ENCODE results near the gene FAM72D.
"Not testable (repeated sequence)": the region's sequence is repeated elsewhere in the genome, so short reads cannot be mapped to it uniquely, and the experiment has no call there.

FAM72D gene

DNA sequence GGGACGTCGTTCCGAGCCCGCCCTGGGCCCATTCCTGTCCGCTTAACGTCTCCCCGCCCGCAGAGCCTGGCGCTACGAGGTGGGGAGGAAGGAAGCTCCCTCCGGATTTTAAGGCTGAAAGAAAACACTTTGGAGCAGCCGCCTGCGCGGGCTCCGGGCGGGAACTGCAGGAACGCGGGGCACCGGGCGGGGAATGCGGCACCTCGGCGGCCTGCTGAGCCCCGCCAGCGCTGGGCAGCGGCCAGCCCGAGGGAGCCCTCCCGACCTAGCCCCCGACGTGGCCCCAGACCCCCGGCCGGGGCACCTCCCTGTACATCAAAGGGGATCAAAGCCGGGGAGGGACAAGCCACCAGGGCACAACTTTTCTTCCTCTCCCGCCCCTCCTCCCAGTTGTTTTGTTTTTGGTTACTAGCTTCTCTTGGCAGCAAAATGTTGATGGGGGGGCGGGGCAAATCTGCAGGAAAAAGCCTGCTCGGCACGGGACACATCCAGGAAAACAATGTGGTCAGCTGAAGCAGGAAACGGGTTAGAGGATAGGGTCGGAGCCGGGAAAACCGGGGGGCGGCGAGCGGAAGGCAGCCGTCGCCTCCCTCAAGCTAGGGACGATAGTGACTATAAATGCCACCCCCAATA is 2.1 kb upstream of the FAM72D start:
- not testable (repeated sequence) for DNase-seq

DNA sequence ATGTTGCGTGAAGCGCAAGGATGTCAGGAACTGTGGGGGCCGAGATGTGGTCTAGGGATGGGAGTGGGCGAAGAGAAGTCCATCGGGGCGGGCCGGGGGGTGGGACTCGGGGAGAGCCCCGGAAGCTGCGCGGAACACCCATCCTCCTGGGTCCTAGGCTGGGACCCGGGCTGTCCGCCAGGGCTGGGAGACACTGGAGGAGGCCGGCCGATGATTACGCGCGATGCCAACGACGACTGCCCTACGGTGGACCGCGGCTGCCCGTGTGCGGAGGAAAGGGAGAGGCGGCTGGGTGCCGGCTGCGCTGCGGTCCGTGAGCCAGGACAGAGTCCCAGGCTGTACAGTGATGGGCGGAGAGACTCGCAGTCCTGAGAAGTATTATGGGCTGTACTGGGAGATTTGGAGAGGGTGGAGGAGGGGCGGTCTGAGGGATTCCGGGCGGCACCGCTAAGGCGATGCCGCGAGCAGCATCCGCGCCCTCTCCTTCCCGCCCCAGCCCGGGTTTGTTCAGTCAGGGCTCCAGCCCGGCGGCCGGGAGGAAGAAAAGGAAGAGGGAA is 1.0 kb upstream of the FAM72D start:
- not testable (repeated sequence) for DNase-seq

DNA sequence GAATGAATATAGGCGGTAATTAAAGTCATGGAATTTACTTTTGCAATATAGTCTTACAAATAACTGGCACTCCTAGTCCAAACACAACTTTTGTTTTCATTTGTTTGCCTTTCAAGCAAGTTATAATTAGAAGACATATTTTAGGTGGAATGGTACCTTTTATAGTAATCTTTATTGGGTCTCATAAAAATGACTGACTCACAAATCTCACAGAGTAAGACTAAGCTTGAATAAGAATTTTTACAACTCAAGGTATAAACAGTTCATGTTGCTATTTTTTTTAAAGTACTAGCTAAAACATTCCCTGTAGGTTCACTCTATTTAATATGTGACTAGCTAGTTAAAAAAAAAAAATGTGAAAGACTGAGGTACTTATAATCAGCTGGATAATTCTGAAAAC is 6.0 kb downstream of the FAM72D start:
- not testable (repeated sequence) for DNase-seq

DNA sequence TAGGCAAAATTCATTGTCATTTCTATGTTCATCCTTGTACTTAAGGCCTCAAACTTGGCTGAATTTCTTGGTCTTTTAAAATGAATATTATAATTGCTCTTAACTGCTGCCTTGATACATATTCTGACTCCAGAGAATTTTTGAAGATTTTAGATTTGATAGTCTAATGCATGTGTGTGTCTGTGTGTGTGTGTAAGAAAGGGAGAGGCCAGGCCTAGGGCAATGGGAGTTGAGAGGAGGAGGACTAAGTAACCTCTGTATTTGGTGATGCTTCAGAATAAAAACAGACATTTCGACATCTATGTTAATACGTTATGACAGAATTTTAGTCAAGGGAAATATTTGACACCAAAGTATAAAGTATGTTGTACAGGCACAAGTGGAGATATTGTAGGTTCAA is 7.5 kb downstream of the FAM72D start:
- not testable (repeated sequence) for DNase-seq

DNA sequence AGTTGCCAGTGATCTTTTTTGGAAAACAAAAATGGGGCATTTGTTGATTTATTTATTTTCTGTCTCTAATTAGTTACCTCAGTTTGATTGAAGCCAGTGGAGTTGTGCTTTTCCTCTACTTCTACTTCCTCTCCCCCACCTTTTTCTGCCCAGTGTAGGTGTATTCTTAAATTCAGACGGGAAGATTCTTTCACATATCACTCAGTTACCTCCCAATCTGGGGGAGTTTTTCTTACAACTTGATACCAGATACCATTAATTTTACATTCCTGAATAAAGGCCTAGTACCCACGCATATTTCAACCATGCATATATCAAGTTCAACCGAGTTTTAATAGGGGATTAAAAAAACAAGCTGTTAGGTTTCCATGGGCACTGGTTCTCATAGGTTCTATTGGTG is 15.9 kb downstream of the FAM72D start:
- DNase-seq: not testable (repeated sequence)

DNA sequence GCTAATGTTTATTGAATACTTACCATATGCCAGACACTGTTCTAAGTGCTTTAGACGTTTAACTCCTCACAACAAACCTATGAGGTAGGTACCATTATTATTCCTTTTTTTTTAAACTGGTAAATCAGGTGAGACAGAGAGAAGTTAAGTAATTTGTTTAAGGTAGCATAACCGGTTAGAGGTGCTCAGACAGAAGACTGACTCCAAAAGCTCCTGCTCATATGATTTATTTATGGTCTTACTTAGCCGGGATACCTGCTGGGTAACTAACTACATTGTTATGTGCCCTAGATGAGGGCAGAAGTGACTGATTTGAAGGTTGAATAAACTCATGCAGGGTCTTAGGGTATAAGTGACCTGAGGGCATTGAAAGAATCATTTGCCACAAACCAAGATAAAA is 16.9 kb downstream of the FAM72D start:
- DNase-seq: not testable (repeated sequence)

DNA sequence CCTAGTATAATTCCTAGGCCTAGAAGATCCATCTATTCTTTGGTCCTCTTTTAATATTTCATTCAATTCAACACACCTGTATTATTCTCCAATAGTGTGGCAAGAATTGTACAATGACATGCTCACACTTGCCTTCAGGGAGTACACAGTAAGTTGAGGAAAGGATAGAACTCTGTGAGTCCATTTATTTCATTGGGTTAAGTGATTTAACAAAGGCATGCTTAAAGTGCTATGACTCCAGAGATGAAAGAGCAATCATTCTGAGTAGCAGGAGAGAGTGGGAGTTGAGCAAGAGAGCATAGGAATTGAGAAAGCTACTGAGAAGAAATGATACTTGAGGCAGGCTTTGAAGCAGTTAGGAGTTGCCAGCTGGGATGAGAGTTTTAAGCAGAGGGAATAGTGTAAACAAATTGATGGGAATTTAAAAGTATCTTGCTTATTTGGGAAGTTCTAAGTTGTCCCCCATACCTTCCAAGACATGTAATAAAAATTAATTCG is 18.8 kb downstream of the FAM72D start:
- DNase-seq: not testable (repeated sequence)

DNA sequence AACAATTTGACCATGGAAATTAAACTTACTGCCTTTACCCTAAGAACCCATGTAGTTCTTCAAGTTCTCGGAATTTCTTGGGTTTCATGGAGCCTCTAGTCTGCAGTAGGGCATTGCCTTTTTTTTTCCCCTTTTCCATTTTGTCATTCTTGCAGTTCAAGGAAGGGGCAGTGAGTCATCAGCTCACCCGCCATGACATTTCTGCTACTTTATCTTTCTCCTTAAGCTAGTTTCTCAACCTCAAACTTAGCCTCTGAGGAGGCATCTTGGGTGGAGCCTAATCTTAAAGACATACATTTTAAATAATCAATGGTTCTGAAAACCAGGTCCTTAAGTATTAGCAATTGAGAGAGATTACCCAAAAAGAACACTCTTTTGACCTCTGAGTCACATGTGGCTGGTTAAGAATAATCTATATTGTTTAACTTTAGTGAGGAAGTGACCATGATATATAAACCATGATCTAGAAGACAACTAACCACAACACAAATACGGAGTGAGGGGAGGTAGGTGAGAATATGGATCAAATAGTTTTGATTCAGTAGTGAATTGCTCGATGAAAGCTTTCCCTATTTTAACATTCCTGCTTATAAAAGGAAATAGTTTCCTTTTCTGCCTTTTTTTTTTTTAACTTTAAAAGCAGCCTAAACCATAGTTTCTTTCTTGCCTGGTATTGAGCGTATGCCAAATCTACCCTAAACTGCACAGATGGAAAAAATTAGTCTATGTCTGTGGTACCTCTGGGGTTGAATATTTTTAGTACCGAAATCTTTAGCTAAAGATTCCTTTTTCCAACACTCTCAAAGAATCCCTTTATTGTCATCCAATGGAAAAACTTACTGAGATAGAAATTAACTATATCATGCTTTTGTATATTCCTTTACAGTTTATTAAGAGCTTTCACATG is 20.1 kb downstream of the FAM72D start:
- DNase-seq: not testable (repeated sequence)

DNA sequence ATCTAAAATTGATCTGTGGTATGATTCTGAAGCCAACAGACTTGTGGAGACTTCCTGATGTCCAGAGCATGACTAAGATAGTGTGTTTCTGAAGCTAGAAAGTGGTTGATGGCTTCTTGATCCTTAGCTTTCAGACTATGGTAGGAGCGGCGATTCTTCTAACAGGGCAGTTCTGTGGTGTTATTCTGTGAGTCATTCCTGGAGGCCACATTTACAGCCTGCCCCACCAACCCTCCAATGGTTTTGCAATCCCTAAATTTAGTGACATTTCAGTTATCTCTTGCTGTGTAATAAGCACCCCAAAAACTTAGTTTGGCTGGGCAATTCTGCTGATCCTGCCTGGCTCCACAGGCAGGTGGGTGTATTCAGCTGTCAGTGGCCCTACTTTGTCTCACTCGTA is 24.1 kb downstream of the FAM72D start:
- not testable (repeated sequence) for DNase-seq

DNA sequence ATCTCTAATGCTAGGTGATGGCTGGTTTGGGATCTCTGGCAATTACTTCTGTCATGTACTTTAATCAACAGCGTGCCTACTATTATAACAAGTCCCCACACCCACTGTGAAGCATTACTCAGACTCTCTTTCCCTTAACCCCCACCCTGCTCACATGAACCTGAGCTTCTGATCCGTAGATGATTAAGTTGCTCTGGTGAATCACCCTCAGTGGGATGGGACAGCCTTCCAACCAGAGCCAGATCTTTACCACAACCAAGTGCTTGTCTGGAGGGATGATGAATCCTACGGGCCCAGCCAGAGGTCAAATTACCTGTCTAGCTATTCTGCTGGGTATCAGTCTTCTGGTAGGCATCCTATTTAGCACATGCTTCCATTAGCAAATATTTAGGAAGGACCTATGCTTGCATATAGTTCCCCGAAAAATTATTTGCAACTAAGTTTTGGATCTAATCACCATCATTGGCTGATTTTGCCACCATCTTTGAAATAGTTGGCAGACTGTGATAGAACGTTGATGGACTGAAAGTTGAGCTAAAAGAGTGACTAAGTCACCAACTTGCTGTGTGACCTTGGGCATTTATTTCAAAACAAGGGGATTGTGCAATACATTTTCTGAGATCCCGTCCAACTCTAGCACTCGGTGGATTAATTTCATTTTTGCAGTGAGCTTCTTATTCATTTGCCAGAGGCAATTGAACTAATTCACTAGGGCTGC is 26.7 kb downstream of the FAM72D start:
- not testable (repeated sequence) for DNase-seq

DNA sequence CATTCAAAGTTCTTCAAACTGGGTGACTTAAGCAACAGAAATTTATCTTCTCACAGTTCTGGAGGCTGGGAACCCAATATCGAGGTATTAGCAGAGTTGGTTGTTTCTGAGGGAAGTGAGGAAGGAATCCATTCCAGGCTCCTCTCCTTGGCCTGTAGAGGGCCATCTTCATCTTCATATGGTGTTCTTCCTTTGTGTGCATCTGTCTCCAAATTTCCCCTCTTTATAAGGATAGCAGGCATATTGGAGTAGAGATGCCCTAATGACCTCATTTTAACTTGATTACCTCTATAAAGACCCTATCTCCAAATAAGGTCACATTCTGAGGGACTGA is 27.3 kb downstream of the FAM72D start:
- DNase-seq: not testable (repeated sequence)

DNA sequence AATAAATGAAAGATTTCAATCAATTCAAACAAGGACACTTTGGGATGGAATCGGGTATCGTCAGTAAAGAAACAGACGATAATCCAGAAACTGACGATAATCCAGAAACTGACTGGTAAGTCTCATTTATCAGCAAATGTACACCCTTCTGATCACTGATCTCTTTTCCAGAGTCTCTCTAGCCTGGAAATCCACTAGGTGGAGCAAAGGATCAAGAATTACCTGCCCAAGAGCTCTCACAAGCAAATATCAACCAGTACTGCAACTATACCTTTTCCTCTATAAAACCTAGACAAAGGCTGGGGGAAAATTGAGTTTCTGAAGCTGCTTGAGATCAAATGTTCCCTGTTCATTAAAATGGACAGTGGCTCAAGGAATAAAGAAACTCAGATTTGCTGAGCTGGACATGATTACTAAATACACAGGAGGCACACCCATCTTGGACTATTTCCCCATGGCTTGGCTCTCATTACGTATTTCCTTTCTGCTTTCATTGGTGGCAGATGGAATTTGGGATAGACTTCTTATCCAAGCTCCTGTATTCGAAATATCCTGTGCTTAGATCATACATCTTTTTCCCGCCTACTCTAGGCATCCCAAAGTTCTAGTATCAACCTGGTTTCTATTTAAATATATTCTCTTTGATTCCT is 28.3 kb downstream of the FAM72D start:
- not testable (repeated sequence) for DNase-seq

DNA sequence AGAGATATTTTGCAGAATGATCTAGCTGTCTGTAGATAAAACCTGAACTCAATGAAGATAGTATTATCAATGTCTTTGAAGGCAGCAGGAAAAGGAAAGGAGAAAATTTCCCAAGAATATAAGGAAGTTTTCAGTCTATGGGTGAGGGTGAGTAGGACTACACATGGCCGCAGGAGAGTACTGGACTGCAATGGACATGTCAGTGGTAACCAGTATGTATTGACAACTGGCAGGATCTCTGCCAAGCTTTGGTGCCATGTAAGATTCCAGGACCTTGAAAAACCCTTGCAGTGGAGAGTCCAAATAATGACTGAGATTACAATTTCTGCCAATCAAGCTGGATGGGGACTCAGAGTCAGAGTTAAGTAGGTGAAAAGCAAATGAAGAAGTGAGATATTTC is 29.3 kb downstream of the FAM72D start:
- not testable (repeated sequence) for DNase-seq

DNA sequence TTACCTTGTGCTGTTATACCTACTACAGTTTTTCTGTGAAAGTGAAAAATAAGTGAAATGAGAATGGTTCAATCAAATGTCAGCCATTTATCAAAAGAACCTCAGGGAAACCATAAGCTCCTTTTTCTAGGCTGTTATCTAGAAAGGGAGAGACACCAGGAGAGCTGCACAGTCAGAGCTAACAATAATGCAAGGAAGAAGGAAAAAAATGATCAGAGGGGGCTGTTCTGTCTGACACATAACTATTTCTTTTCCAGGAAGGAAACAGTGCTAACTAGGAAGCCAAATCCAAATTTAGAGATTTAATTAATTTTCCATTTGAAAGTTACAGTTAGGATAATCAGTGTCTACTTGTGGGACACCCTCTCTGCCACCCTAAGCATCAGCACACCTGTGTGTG is 31.4 kb downstream of the FAM72D start:
- not testable (repeated sequence) for DNase-seq

DNA sequence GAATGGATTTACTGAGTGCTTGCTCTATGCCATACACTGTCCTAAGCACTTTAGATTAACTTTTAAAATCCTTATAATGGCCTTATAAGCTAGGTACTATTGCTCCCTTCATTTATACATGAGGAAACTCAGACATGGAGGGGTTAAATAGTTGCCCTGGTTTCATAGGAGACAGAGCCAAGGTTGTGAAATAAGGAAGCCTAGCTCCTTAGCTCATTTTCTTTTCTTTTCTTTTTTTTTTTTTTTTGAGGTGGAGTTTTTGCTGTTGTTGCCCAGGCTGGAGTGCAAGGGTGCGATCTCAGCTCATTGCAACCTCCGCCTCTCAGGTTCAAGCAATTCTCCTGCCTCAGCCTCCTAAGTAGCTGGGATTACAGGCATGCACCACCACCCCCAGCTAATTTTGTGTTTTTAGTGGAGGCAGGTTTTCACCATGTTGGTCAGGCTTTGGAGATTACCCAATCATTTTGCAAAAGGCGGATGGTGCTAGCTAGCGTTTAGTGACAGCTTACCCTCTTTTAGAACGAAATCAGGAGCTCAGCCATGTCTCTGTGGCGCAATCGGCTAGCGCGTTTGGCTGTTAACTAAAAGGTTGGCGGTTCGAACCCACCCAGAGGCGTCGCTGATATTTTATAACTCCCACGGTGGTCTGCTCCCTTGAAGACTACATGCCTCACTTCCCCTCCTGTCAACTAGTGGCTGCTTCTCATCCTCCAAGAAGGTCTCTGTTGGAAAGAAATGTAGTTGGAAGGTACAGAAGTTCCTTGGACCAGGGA is 33.1 kb downstream of the FAM72D start:
- not testable (repeated sequence) for DNase-seq

DNA sequence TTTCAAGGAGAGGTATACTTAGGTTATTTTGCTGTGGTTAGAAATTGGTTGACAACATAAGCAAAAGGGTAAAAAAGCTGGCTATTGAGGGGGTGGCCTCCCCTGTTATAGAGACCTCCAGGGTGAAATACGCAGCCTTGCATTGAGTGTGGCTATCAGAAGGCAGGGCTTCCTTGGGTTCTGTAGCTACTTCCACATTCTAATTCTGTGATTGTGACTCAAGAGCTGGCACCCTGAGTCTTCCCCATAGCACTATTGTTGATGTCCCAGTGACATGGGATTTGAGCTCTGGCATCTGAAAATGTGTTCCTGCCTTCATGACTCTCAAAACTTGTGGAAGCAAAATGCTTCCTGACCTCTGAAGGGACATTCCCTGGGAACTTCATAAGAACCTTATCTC is 38.7 kb downstream of the FAM72D start:
- not testable (repeated sequence) for DNase-seq

DNA sequence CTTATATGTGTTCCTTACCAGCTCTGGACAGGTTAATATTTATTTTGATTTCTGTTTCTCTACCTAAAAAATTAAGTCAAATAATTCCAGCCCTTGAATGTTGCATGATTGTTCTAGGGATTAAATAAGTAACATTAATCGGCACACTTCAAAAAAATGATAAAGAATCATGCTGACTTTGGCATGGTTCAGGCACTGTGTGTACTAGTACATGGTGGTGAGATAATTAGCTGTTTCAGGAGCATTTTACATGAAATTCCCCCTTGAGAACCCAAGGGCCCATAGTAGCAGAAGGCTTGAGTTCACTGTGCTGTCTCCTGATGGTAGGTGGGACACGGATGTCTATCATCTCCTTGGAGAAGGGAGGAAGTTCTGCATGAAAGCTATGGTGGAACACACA is 44.8 kb downstream of the FAM72D start:
- not testable (repeated sequence) for DNase-seq

DNA sequence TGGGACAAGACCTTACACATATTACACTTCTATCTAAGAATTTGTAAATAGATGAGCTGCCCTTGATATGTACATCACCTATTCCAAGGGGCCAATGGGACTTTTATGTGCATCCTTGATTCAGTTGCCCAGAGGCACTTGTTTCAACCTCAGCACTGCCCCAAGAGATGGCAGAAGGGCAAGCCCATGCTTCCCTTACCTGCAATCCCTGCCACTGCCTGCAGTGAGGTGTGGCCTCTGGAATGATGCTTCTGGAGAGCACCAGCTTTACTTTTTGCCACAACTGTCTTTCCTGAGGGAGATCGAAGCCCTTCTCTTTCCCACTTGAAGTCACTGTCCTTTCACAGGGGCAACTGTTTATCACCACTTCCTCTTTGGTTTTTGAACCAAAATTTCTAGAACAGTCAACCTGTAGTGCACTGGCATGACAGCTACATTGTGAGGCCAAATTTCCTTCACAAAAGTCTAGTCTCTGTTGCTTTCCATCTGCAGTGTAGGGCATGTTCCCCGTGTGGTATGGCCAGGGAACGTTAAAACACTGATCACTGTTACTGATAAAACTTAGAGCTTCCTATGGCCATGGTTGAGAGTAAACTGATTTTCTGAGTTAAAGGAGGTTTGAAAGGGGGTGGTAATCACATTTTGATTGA is 48.6 kb downstream of the FAM72D start:
- DNase-seq: not testable (repeated sequence)

DNA sequence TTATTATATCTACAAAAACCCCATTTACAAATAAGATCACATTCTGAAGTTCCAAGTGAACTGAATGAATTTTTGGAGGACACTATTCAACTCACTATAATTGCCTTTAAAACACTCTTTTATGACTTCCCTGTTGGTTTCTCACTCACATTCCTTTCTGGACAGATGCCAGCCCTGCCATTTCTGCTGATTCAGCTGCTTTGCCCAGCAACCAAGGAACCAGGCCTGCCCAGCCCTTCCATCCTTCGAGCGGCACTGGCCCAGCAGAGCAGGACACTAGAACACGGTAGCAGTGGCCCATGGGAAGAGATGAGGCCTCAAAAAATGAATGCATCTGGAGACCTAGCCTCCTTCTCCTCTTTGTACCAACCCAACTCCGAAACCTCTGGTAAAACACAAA is 50.5 kb downstream of the FAM72D start:
- not testable (repeated sequence) for DNase-seq

DNA sequence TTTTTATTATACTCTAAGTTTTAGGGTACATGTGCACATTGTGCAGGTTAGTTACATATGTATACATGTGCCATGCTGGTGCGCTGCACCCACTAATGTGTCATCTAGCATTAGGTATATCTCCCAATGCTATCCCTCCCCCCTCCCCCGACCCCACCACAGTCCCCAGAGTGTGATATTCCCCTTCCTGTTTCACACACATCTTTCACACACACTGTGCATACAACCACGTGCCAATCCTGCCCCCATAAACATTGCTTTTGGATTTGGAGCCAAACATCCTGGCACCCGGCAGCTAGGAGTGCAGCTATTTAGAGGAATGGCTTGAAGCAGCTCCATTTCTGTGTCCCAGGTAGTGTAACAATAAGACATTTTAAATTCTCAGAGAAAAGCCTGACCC is 51.4 kb downstream of the FAM72D start:
- not testable (repeated sequence) for DNase-seq

DNA sequence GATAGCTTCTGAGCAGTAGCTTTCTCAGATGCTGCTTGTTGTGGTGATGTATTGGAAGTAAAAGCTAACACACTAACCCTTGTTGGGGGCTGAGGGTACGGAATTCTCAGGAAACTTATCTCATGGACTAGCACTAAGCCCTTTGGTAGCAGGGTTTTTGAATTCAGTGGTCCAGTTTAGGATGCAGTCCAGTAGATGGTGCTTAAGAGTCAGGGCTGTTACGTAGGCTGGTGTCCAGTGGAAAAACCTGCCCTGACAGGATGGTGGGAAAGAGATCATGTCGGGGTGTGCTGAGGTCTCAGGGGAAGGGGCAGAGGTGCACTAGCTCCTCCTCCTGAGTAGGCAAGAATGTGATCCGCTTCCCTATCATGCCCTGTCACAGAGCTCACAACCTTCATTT is 59.6 kb downstream of the FAM72D start:
- not testable (repeated sequence) for DNase-seq

Measured in SHP77 (cell line).